B cell (primary cell): ENCODE data around the gene KCND2. TPM values are rescaled to one million over a fixed set of nuclear protein-coding genes. Genes with fewer than 3 reads are reported as not detected.

Source experiments
- ATAC-seq: fragments of 200-7000 bp; cut with Tn5 transposase; one replicate; pipeline ENCODE4 v1.10.0; 2021; ENCODE audit warnings: low read depth, mild to moderate bottlenecking, moderate number of reproducible peaks, moderate library complexity
- CTCF ChIA-PET: fragments of 350-600 bp; sonication (Branson Sonifier 250); formaldehyde crosslinking; loops from one replicate; lab custom pipeline; 2021; ENCODE audit warnings: antibody characterized with exemption, inconsistent platforms; lab: Charles Lee
- POLR2A ChIA-PET: fragments of 350-600 bp; sonication (Branson Sonifier 250); formaldehyde crosslinking; loops from one replicate; lab custom pipeline; 2021; ENCODE audit warnings: antibody characterized with exemption; lab: Charles Lee
- DNase-seq: peaks from one replicate; pipeline ENCODE4 v3.0.0; 2013
- H2AFZ ChIP-seq: 2 replicates; pipeline ENCODE4 v1.6.1; 2012; ENCODE audit warnings: mild to moderate bottlenecking, low read depth, low read length; ENCODE audit not compliant: insufficient read depth, poor library complexity, severe bottlenecking
- H3K27ac ChIP-seq, 2 donors: 1 replicate in 1 of 2; 2 replicates in 1 of 2; pipeline ENCODE4 v1.5.1; 2012 to 2013; ENCODE audit warnings: low read length in 2 of 2, mild to moderate bottlenecking in 2 of 2, moderate library complexity in 1 of 2
- H3K27me3 ChIP-seq, 4 experiments: fragments of 200-600 bp in 1 of 4; sonication (generic) in 1 of 4; replicated peaks in 1 of 4; 1 replicate in 2 of 4; 2 replicates in 2 of 4; pipeline versions ENCODE4 v1.6.1 to v1.7.0; 2013 to 2016; ENCODE audit warnings: low read length in 3 of 4, mild to moderate bottlenecking in 2 of 4, mixed read lengths in 1 of 4, moderate library complexity in 1 of 4; ENCODE audit not compliant: insufficient read depth in 4 of 4, control insufficient read depth in 3 of 4; ENCODE audit errors: control extremely low read depth in 1 of 4
- H3K36me3 ChIP-seq, 2 experiments: replicated peaks in 1 of 2; 1 replicate in 1 of 2; 2 replicates in 1 of 2; pipeline versions ENCODE4 v1.6.1 to v1.7.1; 2013; ENCODE audit warnings: low read length in 1 of 2; ENCODE audit not compliant: insufficient read depth in 2 of 2, control insufficient read depth in 1 of 2; ENCODE audit errors: control extremely low read depth in 1 of 2, extremely low read depth in 1 of 2
- H3K4me1 ChIP-seq, 2 donors: fragments of 200-600 bp in 1 of 2; sonication (generic) in 1 of 2; 1 replicate in 1 of 2; 2 replicates in 1 of 2; pipeline versions ENCODE4 v1.5.1 to v1.6.1; 2013 to 2017; ENCODE audit warnings: low read length in 2 of 2; ENCODE audit not compliant: control insufficient read depth in 2 of 2, insufficient read depth in 2 of 2
- H3K4me2 ChIP-seq: replicated peaks from 2 replicates; pipeline ENCODE3; 2012; ENCODE audit warnings: mild to moderate bottlenecking, low read depth, low read length; ENCODE audit not compliant: poor library complexity, severe bottlenecking
- H3K4me3 ChIP-seq, 5 experiments: fragments of 200-600 bp in 1 of 5; sonication (generic) in 1 of 5; 1 replicate in 3 of 5; 2 replicates in 2 of 5; pipeline versions ENCODE4 v1.5.1 to v1.7.0; 2011 to 2016; ENCODE audit warnings: low read length in 4 of 5, mild to moderate bottlenecking in 4 of 5, low read depth in 2 of 5, control low read depth in 1 of 5, moderate library complexity in 1 of 5; ENCODE audit not compliant: insufficient read depth in 1 of 5; ENCODE audit errors: control extremely low read depth in 1 of 5, extremely low read depth in 1 of 5
- H3K79me2 ChIP-seq: fragments of 200-600 bp; sonication (generic); one replicate; pipeline ENCODE4 v1.6.0; 2016; ENCODE audit warnings: low read length; ENCODE audit not compliant: control insufficient read depth, insufficient read depth
- H3K9ac ChIP-seq: fragments of 200-600 bp; sonication (generic); 2 replicates; pipeline ENCODE4 v1.6.1; 2017; ENCODE audit warnings: mild to moderate bottlenecking, low read length, moderate library complexity
- H3K9me3 ChIP-seq, 3 donors: one replicate each; pipeline versions ENCODE4 v1.6.1 to v1.7.1; 2013; ENCODE audit warnings: low read length in 2 of 3; ENCODE audit not compliant: control insufficient read depth in 2 of 3, insufficient read depth in 1 of 3; ENCODE audit errors: control extremely low read depth in 1 of 3
- H4K20me1 ChIP-seq: 2 replicates; pipeline ENCODE4 v1.6.0; 2012; ENCODE audit warnings: mild to moderate bottlenecking, low read length; ENCODE audit not compliant: insufficient read depth, control insufficient read depth, poor library complexity, severe bottlenecking
- H3K27ac Mint-ChIP-seq: one replicate; pipeline ENCODE4 v1.8.0; 2021; ENCODE audit warnings: mixed read lengths
- H3K27me3 Mint-ChIP-seq: one replicate; pipeline ENCODE4 v1.8.0; 2021; ENCODE audit warnings: mixed read lengths
- H3K4me1 Mint-ChIP-seq: one replicate; pipeline ENCODE4 v1.8.0; 2021; ENCODE audit warnings: mixed read lengths
- H3K4me3 Mint-ChIP-seq: one replicate; pipeline ENCODE4 v1.8.0; 2021; ENCODE audit warnings: mixed read lengths
- H3K9me3 Mint-ChIP-seq: one replicate; pipeline ENCODE4 v1.8.0; 2022; ENCODE audit warnings: mixed read lengths; ENCODE audit not compliant: insufficient read depth
- EZH2 ChIP-seq: IDR thresholded peaks from 2 replicates; pipeline ENCODE4 v1.6.1; 2012; ENCODE audit warnings: borderline replicate concordance, low read depth, mild to moderate bottlenecking, moderate library complexity, low read length; ENCODE audit not compliant: insufficient read depth, poor library complexity, severe bottlenecking
- WGBS: methylation state at CpG from one replicate; pipeline ENCODE4 v1.1.5; 2013; ENCODE audit warnings: missing lambda C conversion rate; ENCODE audit not compliant: insufficient coverage; 5-methylcytosine and 5-hydroxymethylcytosine counted together
- intact Hi-C: fragments of 100-400 bp; cut with micrococcal nuclease; formaldehyde crosslinking; loops from one replicate; pipeline ENCODE4 v1.10.0; 2022
- polyA plus RNA-seq: library from polyadenylated mRNA; depleted of rRNA; stranded (reverse); fragments of >200 nt; gene quantifications from 2 replicates; pipeline ENCODE4 v1.2.3, GENCODE V29; 2012
- total RNA-seq, 2 donors: library from RNA; stranded (reverse); fragments of 120-200 nt in 1 of 2; gene quantifications; 1 replicate in 1 of 2; 2 replicates in 1 of 2; pipeline versions ENCODE4 v1.2.3 to v1.2.4, GENCODE V29; 2013 to 2022
- TF ChIP-seq, protein P1 (sequence below): fragments of 200-600 bp; IDR thresholded peaks from one replicate; pipeline ENCODE4 v1.8.0; 2022; ENCODE audit warnings: antibody characterized with exemption, mild to moderate bottlenecking

The KCND2 gene
- total and polyA plus RNA-seq, 2 donors (not counting 1 experiment from before 2014, with no cell fraction given) = not detected

DNA sequence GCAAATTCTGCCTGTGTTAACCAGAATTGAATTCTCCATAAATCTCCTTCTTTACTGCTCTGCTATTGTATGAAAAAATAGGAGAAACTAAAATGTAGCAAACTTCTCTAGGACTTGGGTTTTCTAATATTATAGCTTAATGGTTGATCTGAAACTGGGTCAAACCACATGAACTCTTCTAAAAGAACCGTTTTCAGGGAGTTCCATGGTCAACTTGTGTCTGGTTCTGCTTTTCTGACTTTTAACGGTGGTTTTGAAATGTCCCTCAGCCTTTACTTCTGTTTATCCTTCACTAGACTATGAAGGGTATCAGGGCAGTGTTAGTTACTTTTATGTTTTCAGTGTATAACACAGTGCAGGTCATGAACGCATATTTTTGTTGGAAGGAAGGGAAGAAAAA lies 342.7 kb downstream of the KCND2 start:
- no peak overlapping the region for H3K27ac Mint-ChIP-seq
- H3K4me2 ChIP-seq = no peak overlapping the region
- TF ChIP-seq EZH2 = no peak
- TF ChIP-seq, protein P1, sequence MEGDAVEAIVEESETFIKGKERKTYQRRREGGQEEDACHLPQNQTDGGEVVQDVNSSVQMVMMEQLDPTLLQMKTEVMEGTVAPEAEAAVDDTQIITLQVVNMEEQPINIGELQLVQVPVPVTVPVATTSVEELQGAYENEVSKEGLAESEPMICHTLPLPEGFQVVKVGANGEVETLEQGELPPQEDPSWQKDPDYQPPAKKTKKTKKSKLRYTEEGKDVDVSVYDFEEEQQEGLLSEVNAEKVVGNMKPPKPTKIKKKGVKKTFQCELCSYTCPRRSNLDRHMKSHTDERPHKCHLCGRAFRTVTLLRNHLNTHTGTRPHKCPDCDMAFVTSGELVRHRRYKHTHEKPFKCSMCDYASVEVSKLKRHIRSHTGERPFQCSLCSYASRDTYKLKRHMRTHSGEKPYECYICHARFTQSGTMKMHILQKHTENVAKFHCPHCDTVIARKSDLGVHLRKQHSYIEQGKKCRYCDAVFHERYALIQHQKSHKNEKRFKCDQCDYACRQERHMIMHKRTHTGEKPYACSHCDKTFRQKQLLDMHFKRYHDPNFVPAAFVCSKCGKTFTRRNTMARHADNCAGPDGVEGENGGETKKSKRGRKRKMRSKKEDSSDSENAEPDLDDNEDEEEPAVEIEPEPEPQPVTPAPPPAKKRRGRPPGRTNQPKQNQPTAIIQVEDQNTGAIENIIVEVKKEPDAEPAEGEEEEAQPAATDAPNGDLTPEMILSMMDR = no peak
- no peaks in the 10 kb centered on the region for H3K9me3 Mint-ChIP-seq
- ChIA-PET CTCF (no interaction called here), POLR2A (no interaction called here)
- intact Hi-C loops = no loop called here
- no peak overlapping the region for H3K4me3 ChIP-seq
- H3K4me1 Mint-ChIP-seq = no peaks in the 10 kb centered on the region
- no peaks in the 10 kb centered on the region for H3K36me3 ChIP-seq
- H3K27me3 Mint-ChIP-seq = no peaks in the 10 kb centered on the region
- H3K4me3 Mint-ChIP-seq = no peak overlapping the region
- no peaks in the 10 kb centered on the region for H3K27me3 ChIP-seq
- DNase-seq (no peak), ATAC-seq (no peak)
- no peak overlapping the region for H3K27ac ChIP-seq
- no peak overlapping the region for H3K9ac ChIP-seq
- no peaks in the 10 kb centered on the region for H3K79me2 ChIP-seq
- H3K9me3 ChIP-seq = no peaks in the 10 kb centered on the region
- H3K4me1 ChIP-seq = no peaks in the 10 kb centered on the region
- WGBS = 50% methylated on average over 1 of the region's 3 CpGs
- no peaks in the 10 kb centered on the region for H4K20me1 ChIP-seq
- H2AFZ ChIP-seq = no peak overlapping the region

DNA sequence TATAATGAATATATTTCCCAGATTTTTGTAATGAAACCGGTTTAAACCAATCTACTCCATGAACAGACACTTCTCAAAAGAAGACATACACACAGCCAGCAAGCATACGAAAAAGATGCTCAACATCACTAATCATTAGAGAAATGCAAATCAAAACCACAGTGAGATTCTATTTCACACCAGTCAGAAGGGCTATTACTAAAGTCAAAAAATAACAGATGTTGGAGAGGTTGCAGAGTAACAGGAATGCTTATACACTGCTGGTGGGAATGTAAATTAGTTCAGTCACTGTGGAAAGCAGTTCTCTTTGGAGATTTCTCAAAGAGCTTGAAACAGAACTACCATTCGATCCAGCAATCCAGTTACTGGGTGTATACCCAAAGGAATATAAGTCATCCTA lies 344.3 kb downstream of the KCND2 start:
- TF ChIP-seq, protein P1 = no peak
- TF ChIP-seq EZH2 = no peak
- DNase-seq = no peak

More for the DNA sequence above, 344.3 kb downstream of the KCND2 start:
- Histone ChIP-seq H3K4me3 (no peak overlapping the region), H3K79me2 (no peaks in the 10 kb centered on the region), H2AFZ (no peak overlapping the region), H3K9ac (no peak overlapping the region), H3K4me2 (no peak overlapping the region), H3K4me1 (no peaks in the 10 kb centered on the region), H4K20me1 (no peaks in the 10 kb centered on the region), H3K27me3 (no peaks in the 10 kb centered on the region), H3K36me3 (no peaks in the 10 kb centered on the region), H3K27ac (no peak overlapping the region), H3K9me3 (no peaks in the 10 kb centered on the region)
- ChIA-PET POLR2A (no interaction called here), CTCF (no interaction called here)
- no CpG with 5 or more reads among the region's 3 CpGs for WGBS
- no peaks in the 10 kb centered on the region for H3K27me3 Mint-ChIP-seq
- no peak for ATAC-seq
- H3K4me1 Mint-ChIP-seq = no peaks in the 10 kb centered on the region
- no peaks in the 10 kb centered on the region for H3K9me3 Mint-ChIP-seq
- no peak overlapping the region for H3K4me3 Mint-ChIP-seq
- H3K27ac Mint-ChIP-seq = no peak overlapping the region
- intact Hi-C loops = no loop called here
